Raji (cell line): Measurements from ENCODE around the gene CC2D1A.

Source experiments
- POLR2A ChIP-seq: IDR thresholded peaks from 2 replicates; pipeline ENCODE4 v1.6.1; 2011; ENCODE audit warnings: low read depth, low read length, control low read depth; ENCODE audit not compliant: insufficient read depth

The CC2D1A gene

GRCh38 chr19:13905634-13906520, at the start of gene CC2D1A, which contains the start of gene BRME1:
Gene CC2D1A, plus strand, starts transcription at chr19:13906201. Its CDS starts 241 bp downstream, at chr19:13906442.
Gene BRME1, minus strand, starts transcription at chr19:13906117. Its CDS starts 1,225 bp downstream, at chr19:13904892.
- peak; percentile 68 for TF ChIP-seq POLR2A

- TF ChIP-seq POLR2A = no peak
These were observed 49.5 kb upstream of the CC2D1A start for GRCh38 chr19:13856497-13856896.

- no peak for TF ChIP-seq POLR2A
These were observed 46.6 kb upstream of the CC2D1A start for GRCh38 chr19:13859361-13859880.

DNA sequence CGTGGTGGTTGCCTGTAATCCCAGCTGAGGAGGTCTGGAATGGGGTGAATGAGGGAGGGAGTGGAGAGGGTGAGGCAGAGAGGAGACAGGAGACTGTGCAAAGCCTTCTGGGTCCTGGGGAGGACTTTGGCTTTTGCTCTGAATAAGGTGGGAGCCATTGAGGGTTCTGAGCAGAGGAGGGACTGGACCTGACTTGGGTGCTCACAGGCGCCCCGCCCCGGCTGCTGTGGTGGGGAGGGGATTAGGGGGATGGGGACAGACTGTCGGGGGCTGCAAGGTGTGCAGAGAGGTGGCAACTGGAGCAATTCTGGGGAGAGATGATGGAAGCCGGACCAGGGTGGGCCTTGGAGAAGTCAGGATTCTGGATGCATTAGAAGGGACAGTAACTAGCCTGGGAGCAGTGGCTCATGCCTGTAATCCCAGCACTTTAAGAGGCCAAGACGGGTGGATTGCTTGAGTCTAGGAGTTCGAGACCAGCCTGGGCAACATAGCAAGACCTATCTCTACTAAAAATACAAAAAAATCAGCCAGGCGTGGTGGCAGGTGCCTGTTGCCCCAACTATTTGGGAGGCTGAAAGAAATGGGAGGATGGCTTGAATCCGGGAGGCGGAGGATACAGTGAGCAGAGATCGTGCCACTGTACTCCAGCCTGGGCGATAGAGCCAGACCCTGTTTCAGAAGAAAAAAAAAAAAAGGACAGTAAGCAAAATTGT, 45.2 kb upstream of the CC2D1A start:
- TF ChIP-seq POLR2A = no peak

GRCh38 chr19:13861392-13861713, 44.6 kb upstream of the CC2D1A start:
- no peak for TF ChIP-seq POLR2A

DNA sequence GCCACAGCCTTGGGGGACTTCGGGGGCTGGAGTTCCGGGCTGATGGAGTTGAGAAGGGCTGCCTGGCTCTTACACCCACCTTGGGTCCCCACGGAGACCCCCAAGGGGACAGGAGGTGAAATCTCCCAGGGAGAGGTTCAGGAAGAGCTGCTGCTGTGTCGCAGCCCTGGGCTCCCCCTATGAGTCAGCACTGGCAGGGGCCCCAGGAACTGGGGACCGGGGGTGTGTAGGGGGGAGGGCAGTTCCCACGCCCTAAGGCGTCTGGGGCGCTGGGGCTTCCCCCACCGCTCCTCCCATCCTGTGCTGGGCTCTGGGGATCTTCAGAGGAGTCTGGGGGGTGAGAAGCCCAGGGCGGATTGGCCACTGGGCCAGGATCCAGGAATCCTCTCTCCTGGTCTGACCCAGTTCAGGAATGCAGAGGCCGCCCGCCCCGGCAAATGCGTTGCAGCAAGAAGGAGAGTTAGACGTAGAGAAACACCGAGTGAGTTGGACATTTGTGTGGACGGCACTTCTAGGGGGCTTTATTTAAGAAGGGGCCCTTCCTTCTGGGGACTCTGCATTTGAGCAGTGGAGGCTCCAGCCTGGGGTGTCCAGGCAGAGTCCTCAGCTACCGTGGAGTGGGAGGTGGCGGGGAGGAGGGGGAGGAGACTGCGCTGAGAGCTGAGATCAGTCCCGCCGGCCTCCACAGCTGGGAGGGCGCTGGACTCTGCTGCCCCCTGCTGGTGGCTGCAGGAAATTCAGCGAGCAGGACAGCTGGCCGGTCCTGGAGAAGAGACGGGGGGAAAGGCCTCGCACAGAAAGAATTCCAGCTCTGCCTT, 44.1 kb upstream of the CC2D1A start:
- no peak for TF ChIP-seq POLR2A

GRCh38 chr19:13864046-13864666, 41.8 kb upstream of the CC2D1A start:
- TF ChIP-seq POLR2A = no peak

GRCh38 chr19:13864667-13865570, 41.1 kb upstream of the CC2D1A start:
- no peak for TF ChIP-seq POLR2A

DNA sequence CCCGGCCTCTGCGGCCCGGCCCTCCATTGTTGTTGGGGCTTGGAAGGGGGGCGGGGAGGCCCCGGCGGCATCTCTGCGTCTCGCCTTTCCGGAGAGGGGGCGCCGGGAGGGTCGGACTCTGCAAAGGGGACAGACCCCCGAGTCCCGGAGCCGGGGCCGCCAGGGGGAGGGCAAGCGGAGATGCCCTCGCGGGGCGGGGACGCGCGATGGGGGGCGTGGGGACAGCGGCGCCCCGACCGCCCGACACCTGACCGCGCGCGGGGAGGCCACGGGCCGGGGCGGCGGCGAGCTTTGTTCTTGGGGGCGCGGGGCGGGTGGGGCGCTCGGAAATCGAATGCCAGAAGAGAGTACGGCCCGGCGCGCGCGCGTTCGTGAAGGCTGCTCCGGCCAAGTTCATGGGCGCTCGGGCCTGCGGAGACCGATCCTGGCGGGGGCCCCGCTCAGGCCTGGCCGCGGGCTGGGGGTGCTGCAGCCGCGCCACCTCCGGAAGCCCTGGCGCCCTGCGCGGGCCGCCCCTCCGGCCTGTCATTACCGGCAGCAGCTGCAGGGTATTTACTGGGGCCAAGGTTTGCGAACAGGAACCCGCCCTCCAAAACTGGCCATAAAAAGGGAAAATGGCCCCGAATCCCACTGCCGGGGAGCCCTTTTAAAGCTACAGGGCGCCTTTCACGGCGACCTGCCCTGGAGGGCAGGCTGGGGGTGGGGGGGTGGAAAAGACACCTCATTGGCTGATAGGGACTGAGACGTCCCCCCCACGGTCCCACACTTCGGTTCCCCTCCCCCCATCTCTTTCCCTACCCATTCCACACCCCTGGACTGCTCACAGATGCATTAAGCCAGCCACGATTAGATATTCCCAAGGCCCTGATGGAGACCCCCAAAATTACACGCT, 40.2 kb upstream of the CC2D1A start:
- TF ChIP-seq POLR2A = no peak

GRCh38 chr19:13866463-13867046, 39.4 kb upstream of the CC2D1A start:
- no peak for TF ChIP-seq POLR2A

DNA sequence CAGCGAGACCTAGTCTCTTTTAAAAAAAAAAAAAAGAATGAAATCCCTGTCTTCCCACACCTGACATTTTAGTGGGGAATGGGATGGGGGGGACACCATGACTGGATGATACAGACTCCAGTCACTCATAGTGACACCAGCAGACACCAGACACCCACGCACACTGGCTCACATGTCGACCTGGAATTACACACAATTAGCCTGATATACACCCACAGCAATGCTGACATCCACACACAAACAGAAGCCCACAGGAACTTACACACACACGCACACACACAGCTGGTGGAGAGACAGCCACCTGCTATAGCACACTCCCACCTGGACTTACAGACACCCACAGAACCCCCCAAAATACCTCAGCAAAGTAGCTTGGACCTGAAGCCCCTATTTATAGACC, 37.3 kb upstream of the CC2D1A start:
- no peak for TF ChIP-seq POLR2A

- no peak for TF ChIP-seq POLR2A
These were observed 36.7 kb upstream of the CC2D1A start for GRCh38 chr19:13869281-13869680.
